Amniotic stem cell (primary cell): ENCODE results near the gene ZC3H11A.
"Not testable (repeated sequence)": the region's sequence is repeated elsewhere in the genome, so short reads cannot be mapped to it uniquely, and the experiment has no call there.

ENCODE experiments used
- DNase-seq: peaks from one replicate; lab custom pipeline; 2025; lab: John Stamatoyannopoulos, UW

The ZC3H11A gene

DNA sequence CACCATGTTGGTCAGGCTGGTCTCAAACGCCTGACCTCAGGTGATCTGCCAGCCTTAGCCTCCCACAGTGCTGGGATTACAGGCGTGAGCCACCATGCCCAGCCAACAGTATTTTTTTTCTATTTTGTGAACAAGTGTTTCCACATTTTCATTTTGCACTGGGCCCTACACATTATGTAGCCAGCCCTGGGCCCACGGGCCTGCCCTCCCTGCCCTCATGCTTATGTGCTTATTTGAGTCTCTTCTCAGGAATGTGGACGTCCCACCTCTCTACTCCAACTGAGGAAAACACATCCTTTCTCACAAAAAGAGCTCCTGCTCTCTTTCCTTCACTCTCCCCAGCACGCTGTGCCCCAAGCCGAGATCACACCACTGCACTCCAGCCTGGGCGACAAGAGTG is 13.5 kb upstream of the ZC3H11A start:
- no peak for DNase-seq

DNA sequence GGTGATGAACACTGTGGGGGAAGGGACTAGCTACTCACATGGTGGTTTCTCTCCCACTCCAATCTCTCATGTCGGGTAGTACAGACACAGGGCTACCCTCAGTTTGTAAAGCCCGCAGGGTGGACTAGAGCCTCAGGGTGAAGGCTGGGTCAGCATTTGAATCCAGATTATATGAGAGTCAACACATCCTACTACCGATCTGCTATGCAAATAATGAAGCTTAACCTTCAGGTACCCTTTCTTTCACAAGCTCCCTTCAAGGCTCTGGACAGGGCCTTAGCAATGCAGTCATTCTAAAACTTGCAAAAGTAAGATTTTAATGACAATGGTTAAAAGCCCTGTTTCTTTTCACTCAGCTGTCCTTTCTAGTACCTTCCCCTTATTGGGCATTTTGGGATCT is 5.5 kb upstream of the ZC3H11A start:
- DNase-seq: no peak

GRCh38 chr1:203791498-203791897 is 3.9 kb upstream of the ZC3H11A start:
- no peak for DNase-seq

DNA sequence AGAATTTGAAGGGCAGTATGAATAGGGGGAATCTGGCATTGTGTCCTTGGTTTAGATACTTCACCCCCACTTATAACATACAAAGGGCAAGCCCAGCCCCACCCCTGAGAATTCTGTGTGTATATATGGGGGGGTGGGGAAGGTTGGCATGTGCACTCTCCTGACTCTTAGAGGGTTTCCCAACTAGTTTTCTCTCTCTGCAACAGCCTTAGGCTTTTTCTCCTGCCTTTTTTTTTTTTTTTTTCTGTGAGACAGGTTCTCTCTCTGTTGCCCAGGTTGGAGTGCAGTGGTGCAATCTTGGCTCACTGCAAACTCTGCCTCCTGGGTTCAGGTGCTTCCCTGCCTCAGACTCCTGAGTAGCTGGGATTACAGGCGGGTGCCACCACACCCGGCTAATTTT is 2.9 kb upstream of the ZC3H11A start:
- no peak for DNase-seq

DNA sequence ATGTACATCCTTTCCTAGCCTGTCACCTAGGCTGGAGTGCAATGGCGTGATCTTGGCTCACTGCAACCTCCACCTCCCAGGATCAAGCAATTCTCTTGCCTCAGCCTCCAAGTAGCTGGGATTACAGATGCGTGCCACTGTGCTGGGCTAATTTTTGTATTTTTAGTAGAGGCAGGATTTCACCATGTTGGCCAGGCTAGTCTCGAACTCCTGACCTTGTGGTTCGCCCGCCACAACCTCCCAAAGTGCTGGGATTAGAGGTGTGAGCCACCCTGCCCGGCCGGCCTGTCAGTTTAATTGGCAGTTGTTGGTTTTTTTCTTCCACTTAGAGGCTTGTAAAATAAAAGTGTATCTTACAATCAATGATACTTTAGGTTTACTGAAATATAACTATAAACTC is 1.9 kb upstream of the ZC3H11A start:
- DNase-seq: not testable (repeated sequence)

GRCh38 chr1:203794764-203795440 is 521 bp upstream of the ZC3H11A start:
- DNase-seq: no peak

GRCh38 chr1:203796236-203796605 is 798 bp downstream of the ZC3H11A start:
- no peak for DNase-seq

GRCh38 chr1:203797216-203797615 is 1.8 kb downstream of the ZC3H11A start:
- DNase-seq: no peak

DNA sequence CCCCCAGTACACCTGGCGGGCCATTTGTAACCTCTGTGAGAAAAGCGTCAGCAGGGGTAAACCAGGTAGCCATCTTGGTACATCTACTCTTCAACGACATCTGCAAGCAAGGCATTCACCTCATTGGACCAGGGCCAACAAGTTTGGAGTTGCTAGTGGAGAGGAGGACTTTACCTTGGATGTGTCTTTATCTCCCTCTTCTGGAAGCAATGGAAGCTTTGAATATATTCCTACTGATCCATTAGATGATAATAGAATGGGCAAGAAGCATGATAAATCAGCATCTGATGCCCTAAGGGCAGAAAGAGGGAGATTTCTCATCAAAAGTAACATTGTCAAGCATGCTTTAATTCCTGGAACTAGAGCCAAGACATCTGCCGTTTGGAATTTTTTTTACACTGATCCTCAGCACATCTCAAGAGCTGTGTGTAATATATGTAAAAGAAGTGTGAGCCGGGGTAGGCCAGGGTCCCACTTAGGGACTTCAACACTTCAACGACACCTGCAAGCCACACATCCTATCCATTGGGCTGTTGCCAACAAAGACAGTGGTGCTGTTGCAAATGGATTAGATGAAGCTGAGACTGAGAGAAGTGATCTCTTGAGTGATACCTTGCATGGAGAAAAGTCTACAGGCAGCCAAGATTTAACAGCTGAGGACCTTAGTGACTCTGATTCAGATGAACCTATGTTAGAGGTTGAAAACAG is 2.7 kb downstream of the ZC3H11A start:
- no peak for DNase-seq

DNA sequence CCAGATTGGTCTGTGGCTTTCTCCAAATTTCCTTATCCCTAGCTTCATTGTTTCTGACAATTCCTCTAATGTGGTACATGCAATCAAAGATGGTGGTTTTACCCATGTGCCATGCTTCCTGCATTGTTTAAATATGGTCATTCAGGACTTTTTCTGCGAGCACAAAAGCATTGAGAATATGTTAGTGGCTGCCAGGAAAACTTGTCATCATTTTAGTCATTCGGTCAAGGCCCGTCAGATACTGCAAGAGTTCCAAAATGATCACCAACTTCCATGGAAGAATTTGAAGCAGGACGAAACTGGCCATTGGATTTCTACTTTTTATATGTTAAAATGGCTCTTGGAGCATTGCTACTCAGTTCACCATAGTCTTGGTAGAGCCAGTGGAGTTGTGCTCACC is 3.7 kb downstream of the ZC3H11A start:
- no peak for DNase-seq

DNA sequence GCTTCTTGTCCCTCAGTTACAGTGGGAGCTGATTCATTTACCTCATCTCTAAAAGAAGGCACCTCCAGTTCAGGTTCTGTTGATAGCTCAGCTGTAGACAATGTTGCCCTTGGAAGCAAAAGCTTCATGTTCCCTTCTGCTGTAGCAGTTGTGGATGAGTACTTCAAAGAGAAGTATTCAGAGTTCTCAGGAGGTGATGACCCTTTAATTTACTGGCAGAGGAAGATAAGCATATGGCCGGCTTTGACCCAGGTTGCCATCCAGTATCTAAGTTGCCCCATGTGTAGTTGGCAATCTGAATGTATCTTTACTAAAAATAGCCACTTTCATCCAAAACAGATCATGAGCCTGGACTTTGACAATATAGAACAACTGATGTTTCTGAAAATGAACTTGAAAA is 4.5 kb downstream of the ZC3H11A start:
- DNase-seq: no peak

DNA sequence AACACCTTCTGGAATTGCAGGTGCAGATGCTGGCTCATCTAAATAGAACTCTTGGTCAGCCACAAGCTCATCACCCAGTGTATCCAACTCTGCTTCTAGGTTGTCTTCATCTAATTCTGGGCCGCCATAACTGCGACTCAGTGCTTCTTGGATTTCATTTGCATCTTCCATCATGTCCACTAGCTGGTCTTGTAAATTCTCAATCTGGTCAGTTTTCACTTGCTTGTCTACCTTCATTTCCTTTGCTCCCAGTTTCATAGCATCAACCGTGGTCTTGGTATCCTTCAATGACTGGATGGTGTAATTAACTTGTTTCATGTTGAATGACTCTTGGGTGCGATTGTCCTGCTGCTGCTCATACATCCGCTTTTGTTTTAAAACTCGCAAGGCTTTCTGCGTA is 10.3 kb downstream of the ZC3H11A start:
- DNase-seq: no peak

- peak; percentile 25 for DNase-seq
These were observed 11.8 kb downstream of the ZC3H11A start for GRCh38 chr1:203807196-203807595.

- DNase-seq: no peak
These were observed 18.3 kb downstream of the ZC3H11A start for GRCh38 chr1:203813581-203814341.

DNA sequence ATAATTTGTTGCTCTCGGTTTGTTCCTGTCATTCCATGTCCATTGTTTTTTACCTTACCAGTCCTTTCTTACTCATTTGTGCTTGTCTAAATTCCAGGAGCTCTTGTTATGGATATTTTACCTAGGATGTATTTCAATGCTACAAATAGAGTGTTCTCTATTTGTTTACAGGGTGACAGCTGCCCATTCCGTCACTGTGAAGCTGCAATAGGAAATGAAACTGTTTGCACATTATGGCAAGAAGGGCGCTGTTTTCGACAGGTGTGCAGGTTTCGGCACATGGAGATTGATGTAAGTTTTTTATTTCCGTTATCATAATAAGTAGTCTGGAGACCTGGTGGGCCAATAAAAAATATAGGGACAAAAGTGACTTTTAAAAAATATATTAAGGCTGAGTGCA is 23.0 kb downstream of the ZC3H11A start:
- no peak for DNase-seq

- DNase-seq: no peak
These were observed 27.9 kb downstream of the ZC3H11A start for GRCh38 chr1:203823306-203823705.

GRCh38 chr1:203826175-203826574 is 30.8 kb downstream of the ZC3H11A start:
- no peak for DNase-seq

DNA sequence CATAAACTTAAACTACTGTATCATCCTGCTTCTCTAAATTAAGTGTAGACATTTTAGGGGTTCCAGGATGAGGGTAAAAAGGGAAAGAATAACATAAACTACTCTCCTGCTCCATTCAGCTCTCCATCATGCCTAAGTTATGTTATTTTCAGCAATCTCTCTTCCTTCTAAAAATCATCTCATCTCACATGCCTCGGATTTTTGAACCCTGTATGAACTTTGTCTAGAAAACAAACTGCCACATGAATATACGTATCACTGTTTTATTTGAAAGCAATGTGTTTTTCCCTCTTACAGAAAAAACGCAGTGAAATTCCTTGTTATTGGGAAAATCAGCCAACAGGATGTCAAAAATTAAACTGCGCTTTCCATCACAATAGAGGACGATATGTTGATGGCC is 32.6 kb downstream of the ZC3H11A start:
- DNase-seq: no peak

GRCh38 chr1:203828503-203828902 is 33.1 kb downstream of the ZC3H11A start:
- DNase-seq: no peak

DNA sequence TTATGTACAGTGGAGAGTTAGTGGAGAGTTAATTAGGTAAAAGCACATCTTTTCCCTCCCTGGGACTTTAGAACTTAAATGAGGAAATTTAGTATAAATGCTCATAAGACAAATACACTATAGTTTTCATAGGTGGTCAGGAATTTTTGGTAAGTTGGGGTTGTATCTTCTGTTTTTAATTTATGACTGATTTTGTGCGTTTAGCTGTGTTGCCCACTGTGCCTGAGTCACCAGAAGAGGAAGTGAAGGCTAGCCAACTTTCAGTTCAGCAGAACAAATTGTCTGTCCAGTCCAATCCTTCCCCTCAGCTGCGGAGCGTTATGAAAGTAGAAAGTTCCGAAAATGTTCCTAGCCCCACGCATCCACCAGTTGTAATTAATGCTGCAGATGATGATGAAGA is 33.8 kb downstream of the ZC3H11A start:
- not testable (repeated sequence) for DNase-seq

GRCh38 chr1:203835476-203835875 is 40.1 kb downstream of the ZC3H11A start:
- DNase-seq: no peak

GRCh38 chr1:203839081-203839480 is 43.7 kb downstream of the ZC3H11A start:
- DNase-seq: peak; percentile 66

- DNase-seq: no peak
These were observed 44.9 kb downstream of the ZC3H11A start for GRCh38 chr1:203840208-203840808.
